ENCODE measurements around the gene G6PC3.

GRCh38 chr17:44045486-44045885 is 25.0 kb upstream of the G6PC3 start:
- TF ChIP-seq, protein P1, sequence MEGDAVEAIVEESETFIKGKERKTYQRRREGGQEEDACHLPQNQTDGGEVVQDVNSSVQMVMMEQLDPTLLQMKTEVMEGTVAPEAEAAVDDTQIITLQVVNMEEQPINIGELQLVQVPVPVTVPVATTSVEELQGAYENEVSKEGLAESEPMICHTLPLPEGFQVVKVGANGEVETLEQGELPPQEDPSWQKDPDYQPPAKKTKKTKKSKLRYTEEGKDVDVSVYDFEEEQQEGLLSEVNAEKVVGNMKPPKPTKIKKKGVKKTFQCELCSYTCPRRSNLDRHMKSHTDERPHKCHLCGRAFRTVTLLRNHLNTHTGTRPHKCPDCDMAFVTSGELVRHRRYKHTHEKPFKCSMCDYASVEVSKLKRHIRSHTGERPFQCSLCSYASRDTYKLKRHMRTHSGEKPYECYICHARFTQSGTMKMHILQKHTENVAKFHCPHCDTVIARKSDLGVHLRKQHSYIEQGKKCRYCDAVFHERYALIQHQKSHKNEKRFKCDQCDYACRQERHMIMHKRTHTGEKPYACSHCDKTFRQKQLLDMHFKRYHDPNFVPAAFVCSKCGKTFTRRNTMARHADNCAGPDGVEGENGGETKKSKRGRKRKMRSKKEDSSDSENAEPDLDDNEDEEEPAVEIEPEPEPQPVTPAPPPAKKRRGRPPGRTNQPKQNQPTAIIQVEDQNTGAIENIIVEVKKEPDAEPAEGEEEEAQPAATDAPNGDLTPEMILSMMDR (IDR thresholded peaks at IDR 0.05) = no peak
- no peak for TF ChIP-seq POLR2A (IDR thresholded peaks at IDR 0.05)
